SIG-M5 (cell line): ENCODE measurements around the gene CTAG1A.
"Not testable (repeated sequence)": the region's sequence is repeated elsewhere in the genome, so short reads cannot be mapped to it uniquely, and the experiment has no call there.

Source experiments
- DNase-seq: peaks from one replicate; lab custom pipeline; 2025; lab: John Stamatoyannopoulos, UW

Gene CTAG1A

DNA sequence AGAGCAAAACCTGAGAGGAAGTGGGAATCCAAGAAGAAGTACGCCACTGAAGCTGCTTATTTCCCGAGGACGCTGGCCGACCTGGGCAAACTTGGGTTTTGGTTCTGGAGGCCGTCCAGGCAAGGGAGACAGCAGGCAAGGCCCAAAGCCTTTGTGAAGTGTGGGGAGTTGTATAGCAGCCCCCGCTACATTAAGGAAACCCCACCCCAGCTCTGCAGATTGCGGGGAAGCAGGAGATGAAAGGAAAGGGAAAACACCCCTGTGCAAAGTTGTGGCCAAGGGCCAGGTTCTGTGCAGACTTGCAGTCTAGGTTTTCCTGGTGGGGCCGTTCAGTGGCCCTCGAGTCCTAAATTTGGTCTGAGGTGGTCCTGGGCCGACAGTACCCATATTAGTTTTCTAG lies 11.9 kb upstream of the CTAG1A start:
- not testable (repeated sequence) for DNase-seq

GRCh38 chrX:154575076-154575475 lies 9.9 kb upstream of the CTAG1A start:
- DNase-seq = not testable (repeated sequence)

GRCh38 chrX:154582994-154583393 lies 1.9 kb upstream of the CTAG1A start:
- not testable (repeated sequence) for DNase-seq

DNA sequence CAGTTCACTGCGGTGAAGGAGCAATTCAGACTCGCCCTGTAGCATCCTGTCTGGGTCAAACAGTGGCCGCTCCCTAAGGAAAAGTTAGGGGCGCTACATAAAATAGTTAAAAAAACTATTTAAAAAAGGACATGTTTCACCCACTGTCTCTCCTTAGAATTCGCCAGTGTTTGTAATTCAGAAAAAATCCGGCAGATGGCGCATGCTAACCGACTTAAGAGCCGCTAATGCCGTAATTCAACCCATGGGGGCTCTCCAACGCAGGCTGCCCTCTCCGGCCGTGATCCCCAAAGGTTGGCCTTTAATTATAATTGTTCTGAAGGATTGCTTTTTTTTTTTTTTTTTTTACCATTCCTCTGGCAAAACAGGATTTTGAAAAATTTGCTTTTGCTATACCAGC lies 5.5 kb downstream of the CTAG1A start:
- DNase-seq = not testable (repeated sequence)

GRCh38 chrX:154592505-154592904 lies 7.6 kb downstream of the CTAG1A start:
- DNase-seq = no peak

GRCh38 chrX:154593201-154593600 lies 8.3 kb downstream of the CTAG1A start:
- DNase-seq = no peak

DNA sequence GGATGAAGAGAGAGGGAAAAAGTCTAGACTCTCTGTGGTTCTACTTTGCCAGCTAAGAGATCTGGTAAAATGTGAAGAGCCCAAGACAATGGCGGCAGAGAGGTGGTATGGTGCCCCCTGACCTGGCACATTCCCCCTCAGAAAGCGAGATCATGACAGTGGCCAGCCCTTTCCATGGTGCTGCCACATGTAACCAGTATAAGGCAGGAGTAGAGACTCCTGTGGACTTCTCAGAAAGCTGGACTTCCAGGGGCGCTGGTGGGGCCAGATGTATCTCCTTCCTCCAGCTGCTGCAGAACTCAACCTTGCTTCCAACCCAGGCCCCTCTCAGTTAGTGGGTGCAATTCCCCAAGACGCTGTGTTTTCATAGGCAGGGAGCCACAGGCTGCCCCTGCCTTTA lies 9.6 kb downstream of the CTAG1A start:
- DNase-seq = no peak

DNA sequence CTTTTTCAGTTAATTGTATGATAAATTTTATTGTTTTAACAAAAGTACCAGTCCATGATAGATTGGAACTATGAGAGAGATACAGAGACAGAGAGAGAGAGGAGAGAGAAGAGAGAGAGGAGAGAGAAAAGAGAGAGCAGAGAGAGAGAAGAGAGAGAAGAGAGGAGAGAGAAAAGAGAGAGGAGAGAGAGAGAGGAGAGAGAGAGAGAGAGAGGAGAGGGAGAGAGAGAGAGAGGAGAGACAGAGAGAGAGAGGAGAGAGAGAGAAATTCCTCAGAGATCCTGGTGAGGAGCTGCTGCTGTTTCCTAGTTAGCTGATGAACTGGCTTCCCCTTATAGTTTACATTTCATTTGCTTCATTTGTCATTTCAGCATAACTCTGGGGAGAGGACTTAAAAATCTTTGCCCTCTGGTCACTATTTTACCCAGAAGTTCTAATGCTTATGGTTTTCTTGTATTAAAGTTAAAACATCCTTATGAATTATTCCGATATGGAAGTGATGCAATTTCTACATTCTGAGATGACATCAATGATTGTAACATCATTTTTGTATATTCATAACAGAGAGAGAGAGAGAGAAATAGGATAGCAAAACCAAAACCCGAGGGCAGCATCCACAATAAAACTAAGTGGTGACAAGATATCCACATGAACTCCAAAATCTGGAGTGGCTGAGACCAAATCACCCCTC lies 10.8 kb downstream of the CTAG1A start:
- no peak for DNase-seq

- no peak for DNase-seq
Observed at GRCh38 chrX:154596290-154596929, 11.5 kb downstream of the CTAG1A start.

GRCh38 chrX:154597221-154597620 lies 12.3 kb downstream of the CTAG1A start:
- no peak for DNase-seq

- DNase-seq = no peak
Observed at GRCh38 chrX:154598656-154599055, 13.7 kb downstream of the CTAG1A start.

GRCh38 chrX:154599531-154599930 lies 14.6 kb downstream of the CTAG1A start:
- DNase-seq = no peak

- DNase-seq = no peak
Observed at GRCh38 chrX:154600759-154601374, 15.9 kb downstream of the CTAG1A start.

DNA sequence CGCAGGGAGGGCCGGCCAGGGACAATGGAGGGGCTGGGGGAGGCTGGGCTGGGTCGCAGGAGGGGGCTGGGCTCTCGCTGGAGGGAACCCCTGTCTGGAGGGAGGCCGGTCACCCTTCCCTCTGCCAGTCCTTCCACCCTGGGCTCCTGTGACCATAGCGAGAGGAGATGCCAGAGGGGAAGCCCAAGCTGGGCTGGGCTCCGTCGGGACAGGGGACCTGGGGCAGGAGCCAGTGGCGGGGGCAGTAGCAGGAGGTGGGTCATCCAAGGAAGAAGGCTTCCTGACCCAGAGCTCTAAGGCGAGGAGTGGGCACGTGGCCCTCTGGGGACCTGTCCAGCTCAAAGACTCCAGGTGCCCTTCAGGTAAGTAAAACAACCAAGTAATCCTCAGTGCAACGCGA lies 17.3 kb downstream of the CTAG1A start:
- DNase-seq = no peak

DNA sequence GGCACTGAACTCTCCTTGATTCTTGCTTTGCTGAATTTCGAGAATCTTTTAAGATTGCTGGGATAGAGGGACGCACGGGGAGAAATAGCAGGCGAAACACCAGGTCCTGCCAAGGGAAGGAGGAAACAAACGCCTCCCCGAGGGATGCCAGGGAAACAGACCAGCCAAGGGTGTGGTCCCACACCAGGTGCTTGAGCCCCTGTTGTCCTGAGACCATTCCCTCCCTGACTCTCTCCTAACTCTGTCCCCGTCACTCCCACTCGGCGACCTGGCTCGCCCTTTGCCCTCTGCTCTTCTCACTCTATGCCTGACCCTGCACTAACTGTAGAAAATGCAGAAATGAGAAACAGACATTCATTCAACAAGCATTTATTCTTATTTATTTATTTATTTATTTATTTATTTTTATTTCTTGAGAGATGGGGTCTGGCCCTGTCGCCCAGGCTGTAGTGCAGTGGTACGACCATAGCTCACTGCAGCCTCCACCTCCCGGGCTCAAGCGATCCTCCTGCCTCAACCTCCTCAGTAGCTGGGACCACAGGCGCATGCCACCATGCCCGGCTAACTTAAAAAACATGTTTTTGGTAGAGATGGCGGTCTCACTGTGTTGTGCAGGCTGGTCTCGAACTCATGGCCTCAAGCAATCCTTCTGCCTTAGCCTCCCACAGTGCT lies 18.0 kb downstream of the CTAG1A start:
- DNase-seq = no peak

DNA sequence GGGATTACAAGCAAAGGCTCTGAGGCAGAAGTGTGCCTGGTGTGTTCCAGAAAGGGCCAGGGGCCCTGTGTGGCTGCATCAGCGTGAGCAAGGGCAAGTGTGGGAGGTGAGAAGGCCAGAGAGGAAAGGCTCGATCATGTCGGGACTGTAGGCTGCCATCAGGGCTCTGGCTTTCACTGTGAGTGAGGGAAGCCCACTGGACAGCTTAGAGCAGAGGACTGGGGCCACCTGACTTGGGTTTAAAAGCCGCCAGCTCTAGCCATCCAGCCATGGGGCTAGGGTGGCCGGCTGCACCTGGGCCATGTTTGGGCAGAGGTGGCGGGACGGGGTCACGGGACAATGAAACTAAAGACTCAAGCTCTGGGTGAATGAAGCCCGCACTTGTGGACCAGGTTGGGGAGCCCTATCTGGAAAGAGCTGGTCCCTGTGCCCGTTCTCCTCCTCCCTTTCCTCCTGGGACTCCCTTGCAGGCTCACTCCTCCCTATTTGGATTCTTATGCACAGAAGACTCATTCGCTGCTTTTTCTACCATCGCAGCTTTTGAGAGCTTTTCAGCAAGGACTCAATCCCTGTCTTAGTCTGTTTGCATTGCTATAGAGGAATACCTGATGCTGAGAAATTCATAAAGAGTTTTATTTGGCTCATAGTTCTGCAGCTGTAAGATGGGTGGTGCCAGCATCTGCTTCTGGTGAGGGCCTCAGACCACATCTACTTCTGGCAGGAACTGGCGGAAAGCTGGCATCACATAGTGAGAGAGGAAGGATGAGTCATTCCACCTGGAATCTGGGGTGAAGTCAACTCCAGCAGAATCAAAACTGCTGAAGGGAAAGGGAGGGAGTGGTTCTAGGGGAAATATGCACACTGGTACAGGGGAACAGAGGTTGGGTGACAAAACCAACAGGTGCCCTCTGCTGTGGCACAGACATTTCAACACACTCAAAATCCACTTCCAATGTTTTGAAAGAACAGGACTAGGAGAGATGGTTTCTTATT lies 18.8 kb downstream of the CTAG1A start:
- no peak for DNase-seq

DNA sequence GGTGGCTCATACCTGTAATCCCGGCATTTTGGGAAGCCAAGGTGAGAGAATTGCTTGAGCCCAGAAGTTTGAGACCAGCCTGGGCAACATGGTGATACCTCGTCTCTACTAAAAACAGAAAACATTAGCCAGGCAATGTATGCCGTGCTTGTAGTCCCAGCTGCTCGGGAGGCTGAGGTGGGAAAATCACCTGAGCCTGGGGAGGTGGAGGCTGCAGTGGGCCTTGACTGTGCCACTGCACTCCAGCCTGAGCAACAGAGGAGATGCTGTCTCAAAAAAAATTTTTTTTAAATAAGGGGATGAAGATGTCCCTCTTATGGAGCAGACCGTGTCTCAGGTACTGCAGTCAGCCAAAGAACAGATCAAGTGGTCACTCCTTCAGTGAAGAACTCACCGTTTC lies 20.6 kb downstream of the CTAG1A start:
- DNase-seq = no peak

- no peak for DNase-seq
Observed at GRCh38 chrX:154607370-154607769, 22.4 kb downstream of the CTAG1A start.

GRCh38 chrX:154607976-154608375 lies 23.0 kb downstream of the CTAG1A start:
- DNase-seq = not testable (repeated sequence)

- DNase-seq = not testable (repeated sequence)
Observed at GRCh38 chrX:154608823-154609222, 23.9 kb downstream of the CTAG1A start.

DNA sequence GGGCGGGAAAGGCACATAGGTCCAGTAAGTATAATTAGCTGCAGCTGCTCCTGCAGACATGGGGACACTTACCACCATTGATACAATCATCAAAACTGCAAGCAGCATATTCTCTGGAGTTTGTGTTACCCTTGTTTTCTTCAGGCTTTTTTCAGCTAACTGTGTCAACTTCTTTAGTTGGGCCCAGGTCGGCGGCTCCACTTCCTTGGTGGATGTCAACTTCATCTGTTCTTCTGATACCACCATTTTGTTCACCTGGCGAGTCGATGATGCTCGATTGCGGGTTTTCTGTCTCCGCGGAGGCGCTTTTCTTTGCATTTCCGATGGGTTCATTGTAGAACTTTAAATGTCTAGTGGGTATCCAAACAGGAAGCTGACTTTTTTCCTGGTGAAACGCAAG lies 26.2 kb downstream of the CTAG1A start:
- DNase-seq = not testable (repeated sequence)

DNA sequence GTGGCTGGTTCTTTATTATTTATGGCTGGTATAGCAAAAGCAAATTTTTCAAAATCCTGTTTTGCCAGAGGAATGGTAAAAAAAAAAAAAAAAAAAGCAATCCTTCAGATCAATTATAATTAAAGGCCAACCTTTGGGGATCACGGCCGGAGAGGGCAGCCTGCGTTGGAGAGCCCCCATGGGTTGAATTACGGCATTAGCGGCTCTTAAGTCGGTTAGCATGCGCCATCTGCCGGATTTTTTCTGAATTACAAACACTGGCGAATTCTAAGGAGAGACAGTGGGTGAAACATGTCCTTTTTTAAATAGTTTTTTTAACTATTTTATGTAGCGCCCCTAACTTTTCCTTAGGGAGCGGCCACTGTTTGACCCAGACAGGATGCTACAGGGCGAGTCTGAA lies 28.7 kb downstream of the CTAG1A start:
- not testable (repeated sequence) for DNase-seq
